H9 (cell line): ENCODE data around the gene BRSK1. TPM values are rescaled to one million over a fixed set of nuclear protein-coding genes. Genes with fewer than 3 reads are reported as not detected.

Source experiments
- DNase-seq: peaks from one replicate; pipeline ENCODE4 v3.0.0-alpha.2; 2017
- H2AFZ ChIP-seq: one replicate; pipeline ENCODE4 v1.6.1; 2013; ENCODE audit warnings: mild to moderate bottlenecking, low read length, control low read depth, moderate library complexity
- H2AK5ac ChIP-seq: 2 replicates; pipeline ENCODE4 v1.6.1; 2013; ENCODE audit warnings: low read length, control low read depth, mixed read lengths; ENCODE audit not compliant: insufficient read length
- H2BK120ac ChIP-seq: one replicate; pipeline ENCODE4 v1.6.1; 2013; ENCODE audit warnings: low read depth, mild to moderate bottlenecking, low read length, control low read depth, inconsistent platforms; ENCODE audit not compliant: poor library complexity, severe bottlenecking
- H2BK12ac ChIP-seq: 2 replicates; pipeline ENCODE4 v1.6.1; 2013; ENCODE audit warnings: low read length, control low read depth, mixed read lengths, low read depth; ENCODE audit not compliant: insufficient read length
- H2BK15ac ChIP-seq: 2 replicates; pipeline ENCODE4 v1.6.1; 2013; ENCODE audit warnings: low read depth, low read length, control low read depth
- H2BK20ac ChIP-seq: one replicate; pipeline ENCODE4 v1.6.1; 2013; ENCODE audit warnings: low read depth, mild to moderate bottlenecking, low read length, control low read depth, inconsistent platforms; ENCODE audit not compliant: poor library complexity, severe bottlenecking
- H2BK5ac ChIP-seq: 2 replicates; pipeline ENCODE4 v1.6.1; 2013; ENCODE audit warnings: low read length, control low read depth, mixed read lengths; ENCODE audit not compliant: insufficient read length
- H3K14ac ChIP-seq: 2 replicates; pipeline ENCODE4 v1.6.1; 2013; ENCODE audit warnings: low read length, control low read depth; ENCODE audit not compliant: insufficient read depth
- H3K18ac ChIP-seq: 2 replicates; pipeline ENCODE4 v1.6.1; 2013; ENCODE audit warnings: low read depth, mild to moderate bottlenecking, mixed read lengths, low read length, control low read depth; ENCODE audit not compliant: insufficient read length
- H3K23ac ChIP-seq: 2 replicates; pipeline ENCODE4 v1.6.1; 2013; ENCODE audit warnings: low read length, control low read depth, mixed read lengths, low read depth; ENCODE audit not compliant: insufficient read length
- H3K23me2 ChIP-seq: 2 replicates; pipeline ENCODE4 v1.6.1; 2013; ENCODE audit warnings: low read depth, mild to moderate bottlenecking, mixed read lengths, low read length, control low read depth; ENCODE audit not compliant: insufficient read length, poor library complexity, severe bottlenecking
- H3K27ac ChIP-seq: 2 replicates; pipeline ENCODE4 v1.5.1; 2013; ENCODE audit warnings: low read length, control low read depth, mixed read lengths, low read depth; ENCODE audit not compliant: insufficient read length
- H3K27me3 ChIP-seq: 2 replicates; pipeline ENCODE4 v1.6.1; 2013; ENCODE audit warnings: low read length, control low read depth, inconsistent platforms; ENCODE audit not compliant: insufficient read depth
- H3K4ac ChIP-seq: 2 replicates; pipeline ENCODE4 v1.6.1; 2013; ENCODE audit warnings: low read depth, mild to moderate bottlenecking, control low read depth, inconsistent platforms, low read length, moderate library complexity
- H3K4me1 ChIP-seq: 2 replicates; pipeline ENCODE4 v1.6.1; 2013; ENCODE audit warnings: low read length, control low read depth, inconsistent platforms; ENCODE audit not compliant: insufficient read depth
- H3K4me2 ChIP-seq: 2 replicates; pipeline ENCODE4 v1.6.1; 2013; ENCODE audit warnings: low read length, control low read depth, mixed read lengths; ENCODE audit not compliant: insufficient read length, insufficient read depth
- H3K56ac ChIP-seq: 2 replicates; pipeline ENCODE4 v1.6.1; 2013; ENCODE audit warnings: low read depth, mild to moderate bottlenecking, mixed read lengths, low read length, control low read depth; ENCODE audit not compliant: insufficient read length
- H3K79me1 ChIP-seq: 2 replicates; pipeline ENCODE4 v1.6.1; 2013; ENCODE audit warnings: low read depth, mild to moderate bottlenecking, moderate library complexity, low read length, control low read depth, inconsistent platforms; ENCODE audit not compliant: insufficient read depth, poor library complexity, severe bottlenecking
- H3K79me2 ChIP-seq: 2 replicates; pipeline ENCODE4 v1.6.1; 2013; ENCODE audit warnings: low read length, control low read depth, inconsistent platforms; ENCODE audit not compliant: insufficient read depth
- H3K9ac ChIP-seq: 2 replicates; pipeline ENCODE4 v1.6.1; 2013; ENCODE audit warnings: low read length, control low read depth, mixed read lengths; ENCODE audit not compliant: insufficient read length; ENCODE audit errors: extremely low read depth
- H3K9me3 ChIP-seq: one replicate; pipeline ENCODE4 v1.6.1; 2013; ENCODE audit warnings: low read depth, low read length, inconsistent platforms; ENCODE audit not compliant: control insufficient read depth
- H3T11ph ChIP-seq: one replicate; pipeline ENCODE4 v1.6.1; 2013; ENCODE audit warnings: mild to moderate bottlenecking, low read length, control low read depth, inconsistent platforms
- H4K20me1 ChIP-seq: one replicate; pipeline ENCODE4 v1.6.1; 2013; ENCODE audit not compliant: control insufficient read depth, insufficient read length, insufficient read depth
- H4K5ac ChIP-seq: 2 replicates; pipeline ENCODE4 v1.6.1; 2013; ENCODE audit warnings: low read depth, mild to moderate bottlenecking, mixed read lengths, low read length, control low read depth; ENCODE audit not compliant: insufficient read length
- H4K8ac ChIP-seq: replicated peaks from 2 replicates; pipeline ENCODE4 v1.6.1; 2013; ENCODE audit warnings: low read length, control low read depth, mixed read lengths, low read depth; ENCODE audit not compliant: insufficient read length
- H4K91ac ChIP-seq: 2 replicates; pipeline ENCODE4 v1.6.1; 2013; ENCODE audit warnings: low read depth, mild to moderate bottlenecking, moderate library complexity, mixed read lengths, low read length, control low read depth; ENCODE audit not compliant: insufficient read length
- H3K27ac Mint-ChIP-seq, 3 experiments: 2 replicates in 2 of 3; 3 replicates in 1 of 3; pipeline ENCODE4 v1.8.0; 2020 to 2021; ENCODE audit warnings: mixed read lengths in 3 of 3, mild to moderate bottlenecking in 1 of 3, moderate library complexity in 1 of 3
- H3K27me3 Mint-ChIP-seq: 2 replicates; pipeline ENCODE4 v1.8.0; 2021; ENCODE audit warnings: low read depth, mild to moderate bottlenecking, moderate library complexity, mixed read lengths
- H3K36me3 Mint-ChIP-seq, 3 experiments: 2 replicates in 2 of 3; 3 replicates in 1 of 3; pipeline ENCODE4 v1.8.0; 2020 to 2021; ENCODE audit warnings: low read depth in 3 of 3, mixed read lengths in 3 of 3; ENCODE audit not compliant: insufficient read depth in 1 of 3
- H3K4me1 Mint-ChIP-seq, 2 experiments: 2 replicates each; pipeline ENCODE4 v1.8.0; 2020; ENCODE audit warnings: mixed read lengths in 2 of 2
- H3K4me3 Mint-ChIP-seq, 2 experiments: 2 replicates in 1 of 2; 3 replicates in 1 of 2; pipeline ENCODE4 v1.8.0; 2020 to 2021; ENCODE audit warnings: mild to moderate bottlenecking in 2 of 2, mixed read lengths in 2 of 2, moderate library complexity in 1 of 2
- H3K9me3 Mint-ChIP-seq, 2 experiments: 2 replicates in 1 of 2; 3 replicates in 1 of 2; pipeline ENCODE4 v1.8.0; 2020; ENCODE audit warnings: mild to moderate bottlenecking in 2 of 2, mixed read lengths in 2 of 2, moderate library complexity in 1 of 2
- WGBS: extraction: QIAGEN DNeasy Blood & Tissue Kit; methylation state at CpG from one replicate; pipeline ENCODE4 v1.1.7; 2013; ENCODE audit warnings: missing lambda C conversion rate, low lambda C conversion rate, mixed read lengths; ENCODE audit not compliant: insufficient read length; ENCODE audit errors: extremely low coverage; 5-methylcytosine and 5-hydroxymethylcytosine counted together
- total RNA-seq: library from RNA; stranded (reverse); gene quantifications from 2 replicates; pipeline ENCODE4 v1.2.1, GENCODE V29; 2021
- TF ChIP-seq, protein P1 (sequence below): fragments of 200-600 bp; sonication (generic); conservative IDR thresholded peaks from 3 replicates; pipeline ENCODE4 v1.8.0; 2021; ENCODE audit warnings: antibody characterized with exemption, mild to moderate bottlenecking

The BRSK1 gene
- total RNA-seq, 1 experiment from 2014 or later, result 43.5 TPM

GRCh38 chr19:55289117-55289796, 5.5 kb downstream of the BRSK1 start:
- Histone ChIP-seq H3T11ph (no peak overlapping the region), H3K9me3 (no peaks in the 10 kb centered on the region), H3K27me3 (no peaks in the 10 kb centered on the region), H3K79me1 (no peaks in the 10 kb centered on the region), H2AFZ (no peak overlapping the region), H4K5ac (no peak overlapping the region), H3K4me2 (no peak overlapping the region), H2AK5ac (no peak overlapping the region), H3K18ac (no peak overlapping the region), H3K4ac (no peak overlapping the region), H3K14ac (no peak overlapping the region), H2BK5ac (no peak overlapping the region), H4K20me1 (no peaks in the 10 kb centered on the region), H3K27ac (no peak overlapping the region), H3K23ac (no peak overlapping the region), H4K8ac (no peak overlapping the region), H2BK120ac (no peak overlapping the region), H3K79me2 (no peaks in the 10 kb centered on the region), H2BK20ac (no peak overlapping the region), H3K4me1 (no peaks in the 10 kb centered on the region), H3K56ac (no peak overlapping the region), H3K23me2 (peaks cover 5% of the 10 kb centered on the region), H4K91ac (no peak overlapping the region), H3K9ac (no peak overlapping the region), H2BK15ac (no peak overlapping the region), H2BK12ac (no peak overlapping the region)
- no CpG with 5 or more reads among the region's 9 CpGs for WGBS
- no peak for DNase-seq
- H3K27me3 Mint-ChIP-seq, result no peaks in the 10 kb centered on the region
- peaks cover 4 to 11% of the 10 kb centered on the region in 2 experiments for H3K4me1 Mint-ChIP-seq
- peaks cover 14 to 55% (median 49%) of the 10 kb centered on the region in 3 experiments; a peak in 6 of 7 replicates for H3K36me3 Mint-ChIP-seq
- no peaks in the 10 kb centered on the region; a peak in 1 of 5 replicates for H3K9me3 Mint-ChIP-seq
- no peak overlapping the region for H3K4me3 Mint-ChIP-seq
- TF ChIP-seq, protein P1, sequence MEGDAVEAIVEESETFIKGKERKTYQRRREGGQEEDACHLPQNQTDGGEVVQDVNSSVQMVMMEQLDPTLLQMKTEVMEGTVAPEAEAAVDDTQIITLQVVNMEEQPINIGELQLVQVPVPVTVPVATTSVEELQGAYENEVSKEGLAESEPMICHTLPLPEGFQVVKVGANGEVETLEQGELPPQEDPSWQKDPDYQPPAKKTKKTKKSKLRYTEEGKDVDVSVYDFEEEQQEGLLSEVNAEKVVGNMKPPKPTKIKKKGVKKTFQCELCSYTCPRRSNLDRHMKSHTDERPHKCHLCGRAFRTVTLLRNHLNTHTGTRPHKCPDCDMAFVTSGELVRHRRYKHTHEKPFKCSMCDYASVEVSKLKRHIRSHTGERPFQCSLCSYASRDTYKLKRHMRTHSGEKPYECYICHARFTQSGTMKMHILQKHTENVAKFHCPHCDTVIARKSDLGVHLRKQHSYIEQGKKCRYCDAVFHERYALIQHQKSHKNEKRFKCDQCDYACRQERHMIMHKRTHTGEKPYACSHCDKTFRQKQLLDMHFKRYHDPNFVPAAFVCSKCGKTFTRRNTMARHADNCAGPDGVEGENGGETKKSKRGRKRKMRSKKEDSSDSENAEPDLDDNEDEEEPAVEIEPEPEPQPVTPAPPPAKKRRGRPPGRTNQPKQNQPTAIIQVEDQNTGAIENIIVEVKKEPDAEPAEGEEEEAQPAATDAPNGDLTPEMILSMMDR, result no peak
- no peak overlapping the region for H3K27ac Mint-ChIP-seq
